ENCODE results near the gene DLK1. TPM values are rescaled to one million over a fixed set of nuclear protein-coding genes. Genes with fewer than 3 reads are reported as not detected.

Gene DLK1
- 10 to 100 TPM in 5 of 9 donors, 1 to 10 TPM in 4; 1.4 to 52.4 (median 10.2) TPM for total RNA-seq
- 1 to 10 TPM; 3.7 to 6.4 TPM for polyA plus RNA-seq
- long read RNA-seq, donor 1, full-length matches to known transcripts = 22 of 24 reads
- long read RNA-seq, donor 1, partial matches to known transcripts = 0 of 24 reads
- long read RNA-seq, donor 1, other reads (novel, unspliced or antisense) = 2 of 24 reads
- long read RNA-seq, donor 2, full-length matches to known transcripts = 154 of 164 reads
- long read RNA-seq, donor 2, partial matches to known transcripts = 6 of 164 reads
- long read RNA-seq, donor 2, other reads (novel, unspliced or antisense) = 4 of 164 reads
- long read RNA-seq, donor 3, full-length matches to known transcripts = 6 of 7 reads
- long read RNA-seq, donor 3, partial matches to known transcripts = 0 of 7 reads
- long read RNA-seq, donor 3, other reads (novel, unspliced or antisense) = 1 of 7 reads

DNA sequence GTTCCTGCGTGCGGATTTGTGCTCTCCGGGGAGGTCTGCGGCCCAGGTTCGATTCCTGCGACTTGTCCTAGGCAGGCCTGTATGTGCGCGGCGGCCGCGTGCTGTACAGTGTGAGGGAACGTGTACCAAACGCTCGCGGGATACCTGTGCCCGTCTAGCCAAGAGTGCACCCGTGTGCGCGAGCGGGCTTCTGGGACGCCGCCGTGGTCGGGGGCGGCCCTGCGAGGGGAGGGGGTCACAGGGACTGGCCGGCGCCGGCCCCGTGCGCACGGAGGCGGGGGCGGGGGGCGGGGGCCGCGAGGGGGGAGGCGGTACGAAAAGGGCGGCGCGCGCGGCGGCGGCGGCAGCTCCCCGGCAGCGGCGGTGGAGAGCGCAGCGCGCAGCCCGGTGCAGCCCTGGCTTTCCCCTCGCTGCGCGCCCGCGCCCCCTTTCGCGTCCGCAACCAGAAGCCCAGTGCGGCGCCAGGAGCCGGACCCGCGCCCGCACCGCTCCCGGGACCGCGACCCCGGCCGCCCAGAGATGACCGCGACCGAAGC, at the start of gene DLK1:
Gene DLK1, plus strand, starts transcription at position 343 of the 536 bp plus-strand sequence. Its CDS starts 177 bp downstream, at position 520.
- H3K9me3 ChIP-seq = no peaks in the 10 kb centered on the region
- peak within 1 kb of the TSS in 5 of 12 donors; percentile 10 to 27 (median 21) for H3K4me3 ChIP-seq
- TF ChIP-seq, protein P1, sequence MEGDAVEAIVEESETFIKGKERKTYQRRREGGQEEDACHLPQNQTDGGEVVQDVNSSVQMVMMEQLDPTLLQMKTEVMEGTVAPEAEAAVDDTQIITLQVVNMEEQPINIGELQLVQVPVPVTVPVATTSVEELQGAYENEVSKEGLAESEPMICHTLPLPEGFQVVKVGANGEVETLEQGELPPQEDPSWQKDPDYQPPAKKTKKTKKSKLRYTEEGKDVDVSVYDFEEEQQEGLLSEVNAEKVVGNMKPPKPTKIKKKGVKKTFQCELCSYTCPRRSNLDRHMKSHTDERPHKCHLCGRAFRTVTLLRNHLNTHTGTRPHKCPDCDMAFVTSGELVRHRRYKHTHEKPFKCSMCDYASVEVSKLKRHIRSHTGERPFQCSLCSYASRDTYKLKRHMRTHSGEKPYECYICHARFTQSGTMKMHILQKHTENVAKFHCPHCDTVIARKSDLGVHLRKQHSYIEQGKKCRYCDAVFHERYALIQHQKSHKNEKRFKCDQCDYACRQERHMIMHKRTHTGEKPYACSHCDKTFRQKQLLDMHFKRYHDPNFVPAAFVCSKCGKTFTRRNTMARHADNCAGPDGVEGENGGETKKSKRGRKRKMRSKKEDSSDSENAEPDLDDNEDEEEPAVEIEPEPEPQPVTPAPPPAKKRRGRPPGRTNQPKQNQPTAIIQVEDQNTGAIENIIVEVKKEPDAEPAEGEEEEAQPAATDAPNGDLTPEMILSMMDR (IDR thresholded peaks at IDR 0.05) = no peak
- no peak for TF ChIP-seq POLR2A (IDR thresholded peaks at IDR 0.05)
- 2 to 4% (median 3%) methylated on average over 26 to 77 of the region's 77 CpGs for WGBS, 4 donors
- DNase-seq (peak in 1 of 5 donors; percentile 49), ATAC-seq (no peak)
- intact Hi-C loops (cut with DNase I) = loop anchor here in 1 of 10 donors (10.0 kb wide), 1 partner anchor 62 kb away; no protein-coding TSS in a partner anchor
- H3K36me3 ChIP-seq = no peaks in the 10 kb centered on the region
- peaks cover 0 to 9% (median 0%) of the 10 kb centered on the region in 12 donors for H3K4me1 ChIP-seq
- H3K27me3 ChIP-seq = peaks cover 26 to 97% (median 54%) of the 10 kb centered on the region in 9 donors
- no peak within 1 kb of the TSS for H3K27ac ChIP-seq

DNA sequence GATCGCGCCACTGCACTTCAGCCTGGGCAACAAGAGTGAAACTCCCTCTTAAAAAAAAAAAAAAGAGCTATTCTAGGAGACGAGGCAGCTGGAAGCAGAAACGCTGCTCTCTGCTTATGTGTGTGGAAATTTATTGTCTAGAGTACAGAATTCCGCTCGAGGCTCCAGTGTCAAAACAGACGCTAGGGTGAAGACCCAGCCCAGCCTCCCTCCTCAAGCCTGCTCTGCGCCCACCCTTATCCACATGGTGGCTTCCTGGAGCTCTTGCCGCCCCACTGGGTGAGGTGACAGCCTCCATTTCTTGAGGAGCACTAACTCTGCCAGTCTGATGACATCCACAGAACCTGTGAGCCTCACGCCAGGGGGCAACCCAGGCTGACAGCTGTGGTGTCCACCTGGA, 49.5 kb upstream of the DLK1 start:
- Histone ChIP-seq H3K4me1 (peaks cover 0 to 52% (median 35%) of the 10 kb centered on the region in 12 donors), H3K9me3 (peaks cover 0 to 4% (median 0%) of the 10 kb centered on the region in 12 donors), H3K27ac (peak overlapping the region; percentile 52 to 92 (median 78)), H3K4me3 (peak overlapping the region in 1 of 12 donors; percentile 3), H3K27me3 (peaks cover 0 to 31% (median 14%) of the 10 kb centered on the region in 9 donors), H3K36me3 (no peaks in the 10 kb centered on the region)
- ATAC-seq (peak in 2 of 4 donors; percentile 7 to 16), DNase-seq (no peak)
- intact Hi-C loops (cut with DNase I) = loop anchor here in 2 of 10 donors (10.0 kb wide), 1 partner anchor 148 kb away; the partner anchor contains the start of gene MEG3 (in 2 of the 2)
- 59 to 69% (median 61%) methylated on average over 9 to 10 of the region's 10 CpGs for WGBS, 4 donors
- no peak for TF ChIP-seq POLR2A (IDR thresholded peaks at IDR 0.05)
- TF ChIP-seq, protein P1 (IDR thresholded peaks at IDR 0.05) = no peak

DNA sequence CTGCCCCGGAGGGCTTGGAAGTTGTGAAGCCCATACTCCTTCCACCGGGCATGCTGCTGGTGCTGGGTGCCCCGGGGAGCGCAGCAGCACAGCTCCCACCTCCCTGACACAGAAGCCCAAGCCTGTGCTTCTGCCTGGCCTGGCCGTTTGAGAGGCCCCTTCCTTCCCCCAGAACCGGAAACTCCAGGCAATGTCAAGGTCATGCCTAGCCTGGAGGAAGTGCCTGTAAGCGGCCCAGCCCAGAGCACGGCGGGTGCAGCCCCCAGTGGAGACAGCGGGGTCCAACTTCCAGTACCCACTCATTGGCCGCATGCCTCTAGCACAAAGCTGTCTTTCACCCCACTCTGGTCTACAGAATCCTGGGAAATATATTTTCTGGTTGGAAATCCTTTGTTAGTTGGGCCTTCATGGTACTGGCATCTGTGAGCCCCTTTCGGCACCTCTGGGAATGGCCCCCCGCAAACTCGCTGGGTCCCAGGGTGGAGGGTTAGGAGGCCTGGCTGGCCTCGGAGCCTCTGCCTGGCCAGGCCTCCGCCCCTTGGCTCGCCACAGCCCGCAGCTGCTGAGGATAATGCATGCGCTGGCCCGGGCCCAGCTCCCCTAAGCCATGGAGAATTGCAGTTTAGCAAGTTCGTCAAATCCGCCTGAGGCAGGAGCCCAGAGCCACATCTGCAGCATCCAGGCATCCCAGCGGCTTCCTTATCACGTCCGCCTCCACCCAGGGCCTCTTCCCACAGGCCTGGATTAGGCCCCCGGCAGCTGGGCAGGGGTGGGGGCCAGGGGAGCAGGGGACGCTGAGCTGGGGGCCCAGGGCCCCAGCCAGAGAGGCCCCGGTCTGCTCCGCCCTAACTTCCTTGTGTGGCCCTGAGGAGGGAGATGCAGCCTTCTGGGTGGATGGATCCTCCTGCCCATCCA, 48.9 kb upstream of the DLK1 start:
- WGBS, 4 donors = 34 to 53% (median 40%) methylated on average over 10 to 29 of the region's 29 CpGs
- peak overlapping the region; percentile 52 to 92 (median 78) for H3K27ac ChIP-seq
- TF ChIP-seq, protein P1 (IDR thresholded peaks at IDR 0.05) = no peak
- TF ChIP-seq POLR2A (IDR thresholded peaks at IDR 0.05) = no peak
- H3K36me3 ChIP-seq = no peaks in the 10 kb centered on the region
- ATAC-seq (peak; percentile 55 to 78 (median 68)), DNase-seq (peak; percentile 74 to 91 (median 85))
- H3K4me1 ChIP-seq = peaks cover 0 to 52% (median 35%) of the 10 kb centered on the region in 12 donors
- peaks cover 0 to 26% (median 9%) of the 10 kb centered on the region in 9 donors for H3K27me3 ChIP-seq
- peak overlapping the region in 1 of 12 donors; percentile 3 for H3K4me3 ChIP-seq
- intact Hi-C loops (cut with DNase I) = loop anchor here in 2 of 10 donors (10.0 kb wide), 1 partner anchor 147 kb away; the partner anchor contains the start of gene MEG3 (in 2 of the 2)
- peaks cover 0 to 4% (median 0%) of the 10 kb centered on the region in 12 donors for H3K9me3 ChIP-seq

Data from heart left ventricle (tissue), 16 donors.